NCI-H524 treated with DMSO at 0.1 percent for 48 hours (cell line): ENCODE results near the gene SH3PXD2A.

ENCODE experiments used
- DNase-seq: peaks from one replicate; lab custom pipeline; 2025; lab: John Stamatoyannopoulos, UW

The SH3PXD2A gene

GRCh38 chr10:103811463-103811862, 43.9 kb downstream of the SH3PXD2A start:
- DNase-seq, result no peak

GRCh38 chr10:103808780-103809179, 46.6 kb downstream of the SH3PXD2A start:
- no peak for DNase-seq

GRCh38 chr10:103807996-103808395, 47.4 kb downstream of the SH3PXD2A start:
- no peak for DNase-seq

- DNase-seq, result no peak
Measured at GRCh38 chr10:103806395-103807187, 48.8 kb downstream of the SH3PXD2A start.

GRCh38 chr10:103805781-103806180, 49.6 kb downstream of the SH3PXD2A start:
- no peak for DNase-seq

GRCh38 chr10:103804871-103805270, 50.5 kb downstream of the SH3PXD2A start:
- no peak for DNase-seq

GRCh38 chr10:103803941-103804340, 51.4 kb downstream of the SH3PXD2A start:
- DNase-seq, result no peak

GRCh38 chr10:103802637-103803353, 52.6 kb downstream of the SH3PXD2A start:
- no peak for DNase-seq

GRCh38 chr10:103802081-103802480, 53.3 kb downstream of the SH3PXD2A start:
- no peak for DNase-seq

- no peak for DNase-seq
Measured at GRCh38 chr10:103800789-103801540, 54.4 kb downstream of the SH3PXD2A start.

- DNase-seq, result no peak
Measured at GRCh38 chr10:103800089-103800488, 55.3 kb downstream of the SH3PXD2A start.

GRCh38 chr10:103799341-103799740, 56.0 kb downstream of the SH3PXD2A start:
- no peak for DNase-seq

- no peak for DNase-seq
Measured at GRCh38 chr10:103798511-103798910, 56.9 kb downstream of the SH3PXD2A start.

- DNase-seq, result no peak
Measured at GRCh38 chr10:103797857-103798256, 57.5 kb downstream of the SH3PXD2A start.

- DNase-seq, result no peak
Measured at GRCh38 chr10:103795634-103796270, 59.6 kb downstream of the SH3PXD2A start.

GRCh38 chr10:103794996-103795395, 60.4 kb downstream of the SH3PXD2A start:
- DNase-seq, result no peak

GRCh38 chr10:103793920-103794883, 61.2 kb downstream of the SH3PXD2A start:
- DNase-seq, result no peak

- DNase-seq, result no peak
Measured at GRCh38 chr10:103793429-103793828, 61.9 kb downstream of the SH3PXD2A start.

GRCh38 chr10:103792547-103792946, 62.8 kb downstream of the SH3PXD2A start:
- DNase-seq, result no peak

GRCh38 chr10:103791858-103792257, 63.5 kb downstream of the SH3PXD2A start:
- no peak for DNase-seq

- no peak for DNase-seq
Measured at GRCh38 chr10:103791291-103791690, 64.1 kb downstream of the SH3PXD2A start.
